H9 (cell line): ENCODE results near the gene GYG1. TPM values are rescaled to one million over a fixed set of nuclear protein-coding genes. Genes with fewer than 3 reads are reported as not detected.

Source experiments
- DNase-seq: peaks from one replicate; pipeline ENCODE4 v3.0.0-alpha.2; 2017
- H2AFZ ChIP-seq: one replicate; pipeline ENCODE4 v1.6.1; 2013; ENCODE audit warnings: mild to moderate bottlenecking, low read length, control low read depth, moderate library complexity
- H2AK5ac ChIP-seq: 2 replicates; pipeline ENCODE4 v1.6.1; 2013; ENCODE audit warnings: low read length, control low read depth, mixed read lengths; ENCODE audit not compliant: insufficient read length
- H2BK120ac ChIP-seq: one replicate; pipeline ENCODE4 v1.6.1; 2013; ENCODE audit warnings: low read depth, mild to moderate bottlenecking, low read length, control low read depth, inconsistent platforms; ENCODE audit not compliant: poor library complexity, severe bottlenecking
- H2BK12ac ChIP-seq: 2 replicates; pipeline ENCODE4 v1.6.1; 2013; ENCODE audit warnings: low read length, control low read depth, mixed read lengths, low read depth; ENCODE audit not compliant: insufficient read length
- H2BK15ac ChIP-seq: 2 replicates; pipeline ENCODE4 v1.6.1; 2013; ENCODE audit warnings: low read depth, low read length, control low read depth
- H2BK20ac ChIP-seq: one replicate; pipeline ENCODE4 v1.6.1; 2013; ENCODE audit warnings: low read depth, mild to moderate bottlenecking, low read length, control low read depth, inconsistent platforms; ENCODE audit not compliant: poor library complexity, severe bottlenecking
- H2BK5ac ChIP-seq: 2 replicates; pipeline ENCODE4 v1.6.1; 2013; ENCODE audit warnings: low read length, control low read depth, mixed read lengths; ENCODE audit not compliant: insufficient read length
- H3K14ac ChIP-seq: 2 replicates; pipeline ENCODE4 v1.6.1; 2013; ENCODE audit warnings: low read length, control low read depth; ENCODE audit not compliant: insufficient read depth
- H3K18ac ChIP-seq: 2 replicates; pipeline ENCODE4 v1.6.1; 2013; ENCODE audit warnings: low read depth, mild to moderate bottlenecking, mixed read lengths, low read length, control low read depth; ENCODE audit not compliant: insufficient read length
- H3K23ac ChIP-seq: 2 replicates; pipeline ENCODE4 v1.6.1; 2013; ENCODE audit warnings: low read length, control low read depth, mixed read lengths, low read depth; ENCODE audit not compliant: insufficient read length
- H3K23me2 ChIP-seq: 2 replicates; pipeline ENCODE4 v1.6.1; 2013; ENCODE audit warnings: low read depth, mild to moderate bottlenecking, mixed read lengths, low read length, control low read depth; ENCODE audit not compliant: insufficient read length, poor library complexity, severe bottlenecking
- H3K27ac ChIP-seq: 2 replicates; pipeline ENCODE4 v1.5.1; 2013; ENCODE audit warnings: low read length, control low read depth, mixed read lengths, low read depth; ENCODE audit not compliant: insufficient read length
- H3K27me3 ChIP-seq: 2 replicates; pipeline ENCODE4 v1.6.1; 2013; ENCODE audit warnings: low read length, control low read depth, inconsistent platforms; ENCODE audit not compliant: insufficient read depth
- H3K4ac ChIP-seq: 2 replicates; pipeline ENCODE4 v1.6.1; 2013; ENCODE audit warnings: low read depth, mild to moderate bottlenecking, control low read depth, inconsistent platforms, low read length, moderate library complexity
- H3K4me1 ChIP-seq: 2 replicates; pipeline ENCODE4 v1.6.1; 2013; ENCODE audit warnings: low read length, control low read depth, inconsistent platforms; ENCODE audit not compliant: insufficient read depth
- H3K4me2 ChIP-seq: 2 replicates; pipeline ENCODE4 v1.6.1; 2013; ENCODE audit warnings: low read length, control low read depth, mixed read lengths; ENCODE audit not compliant: insufficient read length, insufficient read depth
- H3K56ac ChIP-seq: 2 replicates; pipeline ENCODE4 v1.6.1; 2013; ENCODE audit warnings: low read depth, mild to moderate bottlenecking, mixed read lengths, low read length, control low read depth; ENCODE audit not compliant: insufficient read length
- H3K79me1 ChIP-seq: 2 replicates; pipeline ENCODE4 v1.6.1; 2013; ENCODE audit warnings: low read depth, mild to moderate bottlenecking, moderate library complexity, low read length, control low read depth, inconsistent platforms; ENCODE audit not compliant: insufficient read depth, poor library complexity, severe bottlenecking
- H3K79me2 ChIP-seq: 2 replicates; pipeline ENCODE4 v1.6.1; 2013; ENCODE audit warnings: low read length, control low read depth, inconsistent platforms; ENCODE audit not compliant: insufficient read depth
- H3K9ac ChIP-seq: 2 replicates; pipeline ENCODE4 v1.6.1; 2013; ENCODE audit warnings: low read length, control low read depth, mixed read lengths; ENCODE audit not compliant: insufficient read length; ENCODE audit errors: extremely low read depth
- H3K9me3 ChIP-seq: one replicate; pipeline ENCODE4 v1.6.1; 2013; ENCODE audit warnings: low read depth, low read length, inconsistent platforms; ENCODE audit not compliant: control insufficient read depth
- H3T11ph ChIP-seq: one replicate; pipeline ENCODE4 v1.6.1; 2013; ENCODE audit warnings: mild to moderate bottlenecking, low read length, control low read depth, inconsistent platforms
- H4K20me1 ChIP-seq: one replicate; pipeline ENCODE4 v1.6.1; 2013; ENCODE audit not compliant: control insufficient read depth, insufficient read length, insufficient read depth
- H4K5ac ChIP-seq: 2 replicates; pipeline ENCODE4 v1.6.1; 2013; ENCODE audit warnings: low read depth, mild to moderate bottlenecking, mixed read lengths, low read length, control low read depth; ENCODE audit not compliant: insufficient read length
- H4K8ac ChIP-seq: replicated peaks from 2 replicates; pipeline ENCODE4 v1.6.1; 2013; ENCODE audit warnings: low read length, control low read depth, mixed read lengths, low read depth; ENCODE audit not compliant: insufficient read length
- H4K91ac ChIP-seq: 2 replicates; pipeline ENCODE4 v1.6.1; 2013; ENCODE audit warnings: low read depth, mild to moderate bottlenecking, moderate library complexity, mixed read lengths, low read length, control low read depth; ENCODE audit not compliant: insufficient read length
- H3K27ac Mint-ChIP-seq, 3 experiments: 2 replicates in 2 of 3; 3 replicates in 1 of 3; pipeline ENCODE4 v1.8.0; 2020 to 2021; ENCODE audit warnings: mixed read lengths in 3 of 3, mild to moderate bottlenecking in 1 of 3, moderate library complexity in 1 of 3
- H3K27me3 Mint-ChIP-seq: 2 replicates; pipeline ENCODE4 v1.8.0; 2021; ENCODE audit warnings: low read depth, mild to moderate bottlenecking, moderate library complexity, mixed read lengths
- H3K36me3 Mint-ChIP-seq, 3 experiments: 2 replicates in 2 of 3; 3 replicates in 1 of 3; pipeline ENCODE4 v1.8.0; 2020 to 2021; ENCODE audit warnings: low read depth in 3 of 3, mixed read lengths in 3 of 3; ENCODE audit not compliant: insufficient read depth in 1 of 3
- H3K4me1 Mint-ChIP-seq, 2 experiments: 2 replicates each; pipeline ENCODE4 v1.8.0; 2020; ENCODE audit warnings: mixed read lengths in 2 of 2
- H3K4me3 Mint-ChIP-seq, 2 experiments: 2 replicates in 1 of 2; 3 replicates in 1 of 2; pipeline ENCODE4 v1.8.0; 2020 to 2021; ENCODE audit warnings: mild to moderate bottlenecking in 2 of 2, mixed read lengths in 2 of 2, moderate library complexity in 1 of 2
- H3K9me3 Mint-ChIP-seq, 2 experiments: 2 replicates in 1 of 2; 3 replicates in 1 of 2; pipeline ENCODE4 v1.8.0; 2020; ENCODE audit warnings: mild to moderate bottlenecking in 2 of 2, mixed read lengths in 2 of 2, moderate library complexity in 1 of 2
- WGBS: extraction: QIAGEN DNeasy Blood & Tissue Kit; methylation state at CpG from one replicate; pipeline ENCODE4 v1.1.7; 2013; ENCODE audit warnings: missing lambda C conversion rate, low lambda C conversion rate, mixed read lengths; ENCODE audit not compliant: insufficient read length; ENCODE audit errors: extremely low coverage; 5-methylcytosine and 5-hydroxymethylcytosine counted together
- total RNA-seq: library from RNA; stranded (reverse); gene quantifications from 2 replicates; pipeline ENCODE4 v1.2.1, GENCODE V29; 2021
- TF ChIP-seq, protein P1 (sequence below): fragments of 200-600 bp; sonication (generic); conservative IDR thresholded peaks from 3 replicates; pipeline ENCODE4 v1.8.0; 2021; ENCODE audit warnings: antibody characterized with exemption, mild to moderate bottlenecking

GYG1 gene
- total RNA-seq, 1 experiment from 2014 or later = 31.5 TPM

DNA sequence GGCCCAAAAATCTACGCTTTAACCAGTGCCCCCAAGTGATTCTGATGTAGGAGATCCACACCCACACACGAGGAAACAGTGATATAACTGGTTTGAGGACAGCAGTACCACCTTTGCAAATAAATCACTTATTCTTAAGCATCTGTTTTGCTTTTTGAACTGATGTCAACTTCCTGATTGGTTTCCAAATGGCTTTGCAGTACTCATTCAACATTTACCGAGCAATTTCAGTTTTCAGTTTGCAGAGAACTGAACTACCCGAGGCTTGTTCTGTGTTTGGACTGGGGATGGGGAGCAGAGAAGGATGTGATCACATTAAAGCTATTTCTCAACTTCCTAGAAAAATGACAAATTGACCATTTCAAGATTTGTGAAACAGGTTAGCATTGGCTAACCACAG lies 1.1 kb upstream of the GYG1 start:
- H3K4me1 ChIP-seq = peaks cover 3% of the 10 kb centered on the region
- H4K91ac ChIP-seq = no peak overlapping the region
- H2BK12ac ChIP-seq = no peak overlapping the region
- H2AK5ac ChIP-seq = no peak overlapping the region
- no peak overlapping the region for H3K23ac ChIP-seq
- DNase-seq = no peak
- no peaks in the 10 kb centered on the region; the same call in 1 of the 2 replicates for H3K27me3 ChIP-seq
- no peak overlapping the region for H3T11ph ChIP-seq
- peaks cover 2% of the 10 kb centered on the region; the same call in 1 of the 2 replicates for H3K79me2 ChIP-seq
- WGBS = no CpG with 5 or more reads among the region's 4 CpGs
- H3K9me3 ChIP-seq = no peaks in the 10 kb centered on the region
- H3K14ac ChIP-seq = no peak overlapping the region
- H3K4ac ChIP-seq = no peak overlapping the region
- H3K36me3 Mint-ChIP-seq = peaks cover 2 to 6% (median 4%) of the 10 kb centered on the region in 3 experiments; a peak in 4 of 7 replicates
- H3K27ac Mint-ChIP-seq = no peak overlapping the region
- TF ChIP-seq, protein P1, sequence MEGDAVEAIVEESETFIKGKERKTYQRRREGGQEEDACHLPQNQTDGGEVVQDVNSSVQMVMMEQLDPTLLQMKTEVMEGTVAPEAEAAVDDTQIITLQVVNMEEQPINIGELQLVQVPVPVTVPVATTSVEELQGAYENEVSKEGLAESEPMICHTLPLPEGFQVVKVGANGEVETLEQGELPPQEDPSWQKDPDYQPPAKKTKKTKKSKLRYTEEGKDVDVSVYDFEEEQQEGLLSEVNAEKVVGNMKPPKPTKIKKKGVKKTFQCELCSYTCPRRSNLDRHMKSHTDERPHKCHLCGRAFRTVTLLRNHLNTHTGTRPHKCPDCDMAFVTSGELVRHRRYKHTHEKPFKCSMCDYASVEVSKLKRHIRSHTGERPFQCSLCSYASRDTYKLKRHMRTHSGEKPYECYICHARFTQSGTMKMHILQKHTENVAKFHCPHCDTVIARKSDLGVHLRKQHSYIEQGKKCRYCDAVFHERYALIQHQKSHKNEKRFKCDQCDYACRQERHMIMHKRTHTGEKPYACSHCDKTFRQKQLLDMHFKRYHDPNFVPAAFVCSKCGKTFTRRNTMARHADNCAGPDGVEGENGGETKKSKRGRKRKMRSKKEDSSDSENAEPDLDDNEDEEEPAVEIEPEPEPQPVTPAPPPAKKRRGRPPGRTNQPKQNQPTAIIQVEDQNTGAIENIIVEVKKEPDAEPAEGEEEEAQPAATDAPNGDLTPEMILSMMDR = no peak
- peaks cover 4% of the 10 kb centered on the region for H3K23me2 ChIP-seq
- no peak overlapping the region for H2BK20ac ChIP-seq
- H3K27me3 Mint-ChIP-seq = peaks cover 26% of the 10 kb centered on the region
- H2BK5ac ChIP-seq = no peak overlapping the region
- no peak overlapping the region for H2BK120ac ChIP-seq
- H2AFZ ChIP-seq = no peak overlapping the region
- H3K9me3 Mint-ChIP-seq = no peaks in the 10 kb centered on the region
- no peaks in the 10 kb centered on the region for H3K79me1 ChIP-seq
- H4K20me1 ChIP-seq = no peaks in the 10 kb centered on the region
- peaks cover 20 to 24% of the 10 kb centered on the region in 2 experiments for H3K4me1 Mint-ChIP-seq
- H3K4me3 Mint-ChIP-seq = peak overlapping the region in 1 of 2 experiments; percentile 78; a peak in 2 of 5 replicates
- no peak overlapping the region for H3K56ac ChIP-seq
- H3K4me2 ChIP-seq = no peak overlapping the region
- H3K9ac ChIP-seq = no peak overlapping the region
- no peak overlapping the region for H4K8ac ChIP-seq
- no peak overlapping the region for H2BK15ac ChIP-seq
- no peak overlapping the region for H4K5ac ChIP-seq
- no peak overlapping the region for H3K18ac ChIP-seq
- H3K27ac ChIP-seq = no peak overlapping the region
